ENCODE data around the gene HSD11B2. TPM values are rescaled to one million over a fixed set of nuclear protein-coding genes. Genes with fewer than 3 reads are reported as not detected.

The HSD11B2 gene
- total RNA-seq, 1 experiment from 2014 or later = 9.7 TPM

GRCh38 chr16:67477960-67478554 lies 47.1 kb downstream of the HSD11B2 start:
- RAD21 ChIA-PET (ENCODE audit: low non-redundant PET in 1 of 2, low total read pairs in 2 of 2, uncharacterized antibody in 2 of 2, unreplicated experiment in 2 of 2) = no interaction called here
- no TSS peak for BruUV-seq (replicated peaks)
- H2AFZ ChIP-seq (ENCODE audit: low read depth, low read length, poor library complexity, severe bottlenecking) = no peak overlapping the region
- intact Hi-C loops (cut with micrococcal nuclease) = no loop called here
- H3K4me1 ChIP-seq (ENCODE audit: control insufficient read depth in 1 of 2, insufficient read depth in 2 of 2, low read length in 2 of 2) = peaks cover 12 to 20% of the 10 kb centered on the region in 2 experiments
- H3K79me2 ChIP-seq (ENCODE audit: insufficient read depth, low read length) = peaks cover 57% of the 10 kb centered on the region
- H3K9me3 ChIP-seq (ENCODE audit: control insufficient read depth in 1 of 2, insufficient read depth in 1 of 2, low read depth in 1 of 2, low read length in 2 of 2) = no peaks in the 10 kb centered on the region
- H3K4me2 ChIP-seq (ENCODE audit: low read length) = no peak overlapping the region
- ATAC-seq = no peak
- TF ChIP-seq ZFX (IDR thresholded peaks at IDR 0.05) = no peak
- no peak for TF ChIP-seq ZNF274 (IDR thresholded peaks at IDR 0.05; ENCODE audit: low read depth, low read length)
- no peak for TF ChIP-seq SRF (IDR thresholded peaks at IDR 0.05; ENCODE audit: low read depth)
- TF ChIP-seq EGR1 (IDR thresholded peaks at IDR 0.05; ENCODE audit: low read depth) = no peak
- TF ChIP-seq, protein P1, sequence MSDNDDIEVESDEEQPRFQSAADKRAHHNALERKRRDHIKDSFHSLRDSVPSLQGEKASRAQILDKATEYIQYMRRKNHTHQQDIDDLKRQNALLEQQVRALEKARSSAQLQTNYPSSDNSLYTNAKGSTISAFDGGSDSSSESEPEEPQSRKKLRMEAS (IDR thresholded peaks at IDR 0.05) = no peak
- no peak for TF ChIP-seq EZH2 (IDR thresholded peaks at IDR 0.05)
- no peak for TF ChIP-seq SIN3A (IDR thresholded peaks at IDR 0.05; ENCODE audit: low read depth)
- no peak for TF ChIP-seq TCF7L2 (IDR thresholded peaks at IDR 0.05; ENCODE audit: borderline replicate concordance, extremely low read depth, insufficient read depth, insufficient read length)
- DNase-seq (ENCODE audit: low read depth, low spot score) = no peak
- no peaks in the 10 kb centered on the region for H4K20me1 ChIP-seq (ENCODE audit: insufficient read depth)
- no peak overlapping the region for H3K27ac ChIP-seq (ENCODE audit: low read depth, low read length)
- CTCF ChIA-PET = no interaction called here
- POLR2A ChIA-PET = no interaction called here
- no peaks in the 10 kb centered on the region for H3K9me2 ChIP-seq (ENCODE audit: insufficient read depth)
- no peaks in the 10 kb centered on the region for H3K36me3 ChIP-seq (ENCODE audit: control insufficient read depth in 1 of 2, insufficient read depth in 2 of 2, low read length in 2 of 2)
- no peak overlapping the region for H3K4me3 ChIP-seq (replicated peaks in 1 of 2; ENCODE audit: low read depth in 1 of 2, low read length in 2 of 2)
- H3K27me3 ChIP-seq (ENCODE audit: insufficient read depth, low read length) = no peaks in the 10 kb centered on the region
- no peak overlapping the region for H3K9ac ChIP-seq (ENCODE audit: low read length)

- H3K27ac ChIP-seq (ENCODE audit: low read depth, low read length) = peak within 1 kb of the TSS; percentile 51
- peak; percentile 72 for TF ChIP-seq RAD21 (IDR thresholded peaks at IDR 0.05; ENCODE audit: low read depth)
- peak; percentile 79 for TF ChIP-seq SP1 (IDR thresholded peaks at IDR 0.05; ENCODE audit: low read depth)
- peak; percentile 100 for TF ChIP-seq SIN3A (IDR thresholded peaks at IDR 0.05; ENCODE audit: low read depth)
- no peak for TF ChIP-seq ZNF274 (IDR thresholded peaks at IDR 0.05; ENCODE audit: low read depth, low read length)
- TF ChIP-seq POLR2AphosphoS5 (IDR thresholded peaks at IDR 0.05; ENCODE audit: low read depth, low read length) = peak; percentile 85
- TF ChIP-seq ELF1 (IDR thresholded peaks at IDR 0.05; ENCODE audit: borderline replicate concordance, low read depth) = peak; percentile 99
- no peak for TF ChIP-seq EZH2 (IDR thresholded peaks at IDR 0.05)
- no peak for TF ChIP-seq POLR2A (IDR thresholded peaks at IDR 0.05; ENCODE audit: borderline replicate concordance, extremely low read depth, insufficient read depth, insufficient read length)
- no peak for TF ChIP-seq CEBPB (IDR thresholded peaks at IDR 0.05; ENCODE audit: low read depth)
- peak; percentile 40 for TF ChIP-seq TCF7L2 (IDR thresholded peaks at IDR 0.05; ENCODE audit: borderline replicate concordance, extremely low read depth, insufficient read depth, insufficient read length)
- peak; percentile 68 for TF ChIP-seq YY1 (IDR thresholded peaks at IDR 0.05; ENCODE audit: extremely low read depth, insufficient replicate concordance, low read depth, low read length)
- TF ChIP-seq EZH2phosphoT487 (IDR thresholded peaks at IDR 0.05; ENCODE audit: borderline replicate concordance) = no peak
- peak; percentile 45 for TF ChIP-seq ZBTB33 (IDR thresholded peaks at IDR 0.05; ENCODE audit: extremely low read depth, insufficient replicate concordance, low read length)
- peak; percentile 91 for TF ChIP-seq EGR1 (IDR thresholded peaks at IDR 0.05; ENCODE audit: low read depth)
- TF ChIP-seq FOSL1 (IDR thresholded peaks at IDR 0.05; ENCODE audit: low read depth) = no peak
Measured at GRCh38 chr16:67480833-67481560, 50.1 kb downstream of the HSD11B2 start, which contains the start of gene ATP6V0D1. Gene ATP6V0D1, minus strand, starts transcription at chr16:67481157. Its CDS starts 71 bp downstream, at chr16:67481086.

More at GRCh38 chr16:67480833-67481560, 50.1 kb downstream of the HSD11B2 start, which contains the start of gene ATP6V0D1:
- Histone ChIP-seq H4K20me1 (ENCODE audit: insufficient read depth) (no peaks in the 10 kb centered on the region), H3K4me2 (ENCODE audit: low read length) (peak within 1 kb of the TSS; percentile 98), H3K4me1 (ENCODE audit: control insufficient read depth in 1 of 2, insufficient read depth in 2 of 2, low read length in 2 of 2) (peaks cover 12 to 20% of the 10 kb centered on the region in 2 experiments), H3K27me3 (ENCODE audit: insufficient read depth, low read length) (no peaks in the 10 kb centered on the region), H3K9ac (ENCODE audit: low read length) (peak within 1 kb of the TSS; percentile 78), H3K9me2 (ENCODE audit: insufficient read depth) (no peaks in the 10 kb centered on the region), H3K9me3 (ENCODE audit: control insufficient read depth in 1 of 2, insufficient read depth in 1 of 2, low read depth in 1 of 2, low read length in 2 of 2) (no peaks in the 10 kb centered on the region), H3K79me2 (ENCODE audit: insufficient read depth, low read length) (peaks cover 36% of the 10 kb centered on the region), H3K36me3 (ENCODE audit: control insufficient read depth in 1 of 2, insufficient read depth in 2 of 2, low read length in 2 of 2) (no peaks in the 10 kb centered on the region), H3K4me3 (replicated peaks in 1 of 2; ENCODE audit: low read depth in 1 of 2, low read length in 2 of 2) (peak within 1 kb of the TSS; percentile 93 to 94), H2AFZ (ENCODE audit: low read depth, low read length, poor library complexity, severe bottlenecking) (peak within 1 kb of the TSS; percentile 83)
- intact Hi-C loops (cut with micrococcal nuclease) = loop anchor here (1.0 kb wide), 1 partner anchor 33 kb away; no protein-coding TSS in a partner anchor
- DNase-seq (ENCODE audit: low read depth, low spot score) (peak; percentile 94), ATAC-seq (peak; percentile 91)
- BruUV-seq (replicated peaks) = no TSS peak
- CTCF ChIA-PET = interaction anchor here (0.8 to 2.5 kb wide), 20 partner anchors 9 to 520 kb away, joined by 3 to 29 read pairs (median 4); partner anchors contain the start of genes CES3 and TMEM208
- POLR2A ChIA-PET = interaction anchor here (0.7 to 1.4 kb wide), 5 partner anchors 8 to 207 kb away, joined by 3 to 4 read pairs (median 3); no protein-coding TSS in a partner anchor
- RAD21 ChIA-PET (ENCODE audit: low non-redundant PET in 1 of 2, low total read pairs in 2 of 2, uncharacterized antibody in 2 of 2, unreplicated experiment in 2 of 2) = no interaction called here

Measured in HCT116 (cell line).